HG03280 (cell line): ENCODE measurements around the gene CHPF.

Experiments used
- ATAC-seq: cut with Tn5 transposase; IDR thresholded peaks from one replicate; pipeline ENCODE4 v1.9.1; 2021; ENCODE audit warnings: mild to moderate bottlenecking, moderate library complexity; ENCODE audit not compliant: unreplicated experiment

CHPF gene

DNA sequence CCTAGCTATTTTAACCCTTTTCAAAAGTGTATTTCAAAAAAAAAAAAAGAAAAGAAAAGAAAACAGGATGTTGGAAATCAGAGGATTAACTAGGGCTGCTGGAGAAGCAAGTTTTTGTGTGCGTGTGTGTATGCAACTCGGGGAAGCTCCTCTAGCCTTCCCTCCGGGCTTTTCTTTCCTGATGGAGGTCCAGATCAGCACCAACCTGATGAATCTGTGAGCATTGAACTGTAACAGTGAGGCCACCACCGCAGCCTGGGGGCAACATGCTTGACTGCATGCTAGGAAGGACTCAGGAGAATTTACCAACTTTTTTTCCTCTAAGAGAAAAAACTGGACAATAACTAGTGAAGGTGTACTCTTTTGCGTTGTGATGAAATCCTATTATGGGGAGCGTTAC is 25.4 kb upstream of the CHPF start:
- ATAC-seq = no peak

DNA sequence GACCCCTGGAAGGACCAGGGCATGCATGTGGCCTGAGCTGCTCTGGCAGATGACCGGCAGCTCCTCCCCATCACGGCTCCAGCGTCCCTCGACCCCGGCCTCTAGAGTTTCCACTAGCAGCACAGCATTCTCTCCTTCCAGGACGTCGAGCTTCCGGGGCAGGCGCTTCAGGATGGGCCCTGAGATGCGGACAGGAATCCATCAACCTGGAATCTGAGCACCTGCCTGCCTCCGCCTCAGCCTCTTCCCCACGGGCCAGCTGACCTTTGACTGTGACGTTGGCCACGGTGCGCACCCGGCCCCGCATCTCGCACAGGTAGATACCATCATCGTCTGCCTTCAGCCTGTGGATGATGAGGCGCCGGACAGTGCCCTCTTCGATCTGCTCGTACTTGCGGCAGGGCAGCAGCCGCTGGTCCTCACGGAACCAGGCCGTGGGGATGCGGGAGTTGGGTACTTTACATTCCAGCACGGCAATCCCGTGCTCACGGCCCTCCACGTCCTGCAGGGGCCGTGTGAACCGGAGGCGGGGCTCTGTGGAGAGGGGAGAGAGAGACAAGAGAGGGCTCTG is 24.3 kb upstream of the CHPF start:
- ATAC-seq = no peak

DNA sequence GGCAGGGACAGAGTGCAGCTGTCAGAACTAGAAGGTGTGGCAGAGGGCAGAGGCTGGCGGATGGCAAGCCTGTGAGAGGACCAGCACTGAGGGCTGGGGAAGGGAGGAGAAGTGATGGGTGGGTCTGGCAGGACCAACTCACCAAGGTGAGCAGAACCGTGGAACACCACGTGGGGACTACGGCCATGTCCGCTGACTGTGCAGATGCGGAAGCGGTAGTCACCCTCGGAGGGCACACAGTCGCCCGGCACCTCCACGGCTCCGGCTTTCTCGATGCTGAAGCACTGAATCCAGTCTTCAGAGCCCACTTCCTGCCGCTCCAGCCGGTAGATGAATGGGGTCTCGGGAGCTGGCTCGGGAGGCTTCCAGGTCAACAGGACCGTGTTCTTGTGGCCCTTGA is 23.5 kb upstream of the CHPF start:
- ATAC-seq = no peak

- ATAC-seq = no peak
These were observed 23.0 kb upstream of the CHPF start for GRCh38 chr2:219566640-219567039.

GRCh38 chr2:219565130-219566080 is 21.8 kb upstream of the CHPF start:
- no peak for ATAC-seq

DNA sequence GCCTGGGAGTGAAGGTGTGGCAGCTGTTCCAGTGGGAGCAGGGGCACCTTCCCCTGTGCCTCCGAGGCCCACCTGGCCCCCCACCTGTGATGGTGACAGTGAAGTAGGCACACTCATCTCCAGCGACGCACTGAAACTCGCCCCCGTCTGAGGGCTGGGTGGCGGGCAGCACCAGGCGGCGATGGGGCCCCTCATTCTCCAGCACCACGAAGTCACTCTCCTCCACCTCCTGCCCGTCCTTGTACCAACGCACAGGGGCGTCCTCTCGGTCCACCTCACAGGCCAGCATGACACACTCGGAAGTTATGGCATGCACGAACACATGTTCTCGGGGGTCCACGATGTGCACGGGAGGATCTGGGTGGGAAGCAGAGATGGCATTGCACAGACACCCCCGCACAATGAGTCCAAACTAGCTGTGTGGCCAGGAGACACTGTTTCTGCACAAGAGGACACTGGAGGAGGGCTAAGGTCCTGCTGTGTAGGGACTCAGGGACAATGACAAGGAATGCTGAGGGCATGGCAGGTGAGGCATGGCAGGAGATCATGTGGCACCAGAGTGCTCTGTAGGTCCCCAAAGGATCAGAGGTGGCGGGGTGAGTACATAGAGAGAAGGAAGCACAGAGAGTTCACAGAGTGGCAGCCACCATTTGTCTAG is 19.8 kb upstream of the CHPF start:
- no peak for ATAC-seq

DNA sequence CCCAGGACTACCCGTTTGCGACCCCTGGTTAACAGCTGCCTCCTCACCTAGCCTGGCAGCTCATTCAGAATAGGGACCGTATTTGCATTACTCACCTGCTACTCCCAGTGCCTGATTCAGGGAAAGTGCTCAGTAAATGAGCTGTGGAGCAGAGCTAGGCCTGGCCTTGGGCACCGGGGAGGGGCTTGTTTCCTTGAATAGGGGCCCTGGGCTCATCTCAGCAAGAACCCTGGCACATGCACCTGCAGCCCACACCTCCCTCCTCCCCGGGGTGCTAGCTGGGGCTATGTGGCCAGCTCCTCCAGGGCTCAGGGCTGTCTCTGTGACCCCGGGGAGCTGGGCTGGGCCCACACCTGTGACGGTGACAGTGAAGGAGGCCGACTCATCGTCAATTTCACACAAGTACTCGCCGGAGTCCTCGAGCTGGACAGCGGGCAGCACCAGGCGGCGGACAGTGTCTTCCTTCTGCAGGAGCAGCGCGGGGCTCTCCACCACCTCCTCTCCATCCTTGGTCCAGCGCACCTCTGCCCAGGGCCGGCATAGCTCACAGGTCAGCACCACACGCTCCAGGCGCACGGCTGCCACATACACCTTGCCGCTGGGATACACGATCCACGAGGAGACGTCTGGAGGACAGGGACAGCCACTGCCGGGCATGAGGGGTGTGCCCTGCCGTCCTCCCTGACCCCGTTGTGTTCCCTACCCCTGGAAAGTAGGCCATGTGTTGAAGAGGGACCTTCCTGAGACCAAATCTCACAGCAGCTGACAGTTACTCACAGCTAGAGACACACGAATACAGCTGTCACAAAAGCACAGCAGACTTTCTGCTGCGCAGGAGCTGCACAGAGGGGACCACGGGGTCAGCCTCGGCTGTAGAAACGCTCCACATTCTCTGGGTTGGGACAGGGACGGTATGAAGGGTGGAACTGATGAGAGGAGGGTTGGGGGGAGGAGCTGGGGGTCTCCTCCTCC is 18.7 kb upstream of the CHPF start:
- ATAC-seq = no peak

DNA sequence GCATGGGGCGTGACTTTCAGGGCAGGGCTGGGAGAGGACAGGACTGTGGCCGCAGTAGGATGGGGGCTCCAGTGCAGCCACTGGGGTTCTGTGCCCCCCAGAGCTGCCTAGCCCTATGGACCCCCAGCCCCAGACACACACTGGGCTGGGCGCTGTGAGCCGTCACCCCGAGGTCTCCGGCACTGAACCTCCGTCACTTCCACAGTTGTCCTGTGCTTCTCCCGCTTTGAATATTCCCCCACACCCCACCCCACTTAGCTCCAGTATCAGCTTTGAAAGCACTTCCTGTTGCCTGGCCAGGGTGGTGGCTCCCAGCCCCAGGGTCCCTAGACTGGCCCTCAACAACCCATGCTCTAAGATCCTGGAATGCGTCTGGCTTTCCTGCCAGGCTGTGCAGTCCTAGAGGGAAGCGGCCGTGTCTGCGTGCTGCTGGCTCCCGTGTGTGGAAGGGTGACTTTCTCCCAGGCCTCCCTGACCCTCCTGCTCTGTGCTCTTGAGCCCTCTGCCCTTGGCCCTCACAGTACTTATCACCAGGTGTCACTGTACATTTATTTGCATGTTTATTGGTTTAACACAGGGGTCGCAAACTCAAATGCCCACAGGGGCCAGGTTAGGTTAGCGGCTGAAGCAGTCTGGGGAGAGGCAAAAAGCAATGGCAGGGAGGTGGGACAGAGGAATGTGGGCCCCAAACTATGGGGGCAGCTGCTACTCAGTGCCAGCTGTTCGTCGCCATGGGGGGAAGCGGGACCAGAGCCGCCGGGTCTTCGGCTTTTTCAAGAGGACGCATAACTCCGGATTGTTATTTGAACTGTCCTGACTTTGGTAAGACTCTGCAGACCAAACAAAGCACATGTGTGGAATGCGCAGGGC is 17.8 kb upstream of the CHPF start:
- no peak for ATAC-seq

DNA sequence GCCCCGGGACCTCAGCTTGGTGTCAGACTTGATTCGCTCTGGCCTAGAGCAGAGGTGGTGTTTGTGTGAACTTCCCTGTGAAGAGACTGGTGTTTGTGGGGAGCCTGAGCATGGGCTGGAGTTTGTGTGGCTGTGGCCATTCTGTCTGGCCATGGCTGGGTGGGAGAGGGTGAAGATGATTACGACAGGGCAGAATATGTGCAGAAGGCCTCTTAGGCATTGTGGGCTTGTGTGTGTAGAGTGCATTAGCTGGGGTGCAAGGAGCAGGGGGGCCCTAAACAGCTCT is 17.2 kb upstream of the CHPF start:
- no peak for ATAC-seq

DNA sequence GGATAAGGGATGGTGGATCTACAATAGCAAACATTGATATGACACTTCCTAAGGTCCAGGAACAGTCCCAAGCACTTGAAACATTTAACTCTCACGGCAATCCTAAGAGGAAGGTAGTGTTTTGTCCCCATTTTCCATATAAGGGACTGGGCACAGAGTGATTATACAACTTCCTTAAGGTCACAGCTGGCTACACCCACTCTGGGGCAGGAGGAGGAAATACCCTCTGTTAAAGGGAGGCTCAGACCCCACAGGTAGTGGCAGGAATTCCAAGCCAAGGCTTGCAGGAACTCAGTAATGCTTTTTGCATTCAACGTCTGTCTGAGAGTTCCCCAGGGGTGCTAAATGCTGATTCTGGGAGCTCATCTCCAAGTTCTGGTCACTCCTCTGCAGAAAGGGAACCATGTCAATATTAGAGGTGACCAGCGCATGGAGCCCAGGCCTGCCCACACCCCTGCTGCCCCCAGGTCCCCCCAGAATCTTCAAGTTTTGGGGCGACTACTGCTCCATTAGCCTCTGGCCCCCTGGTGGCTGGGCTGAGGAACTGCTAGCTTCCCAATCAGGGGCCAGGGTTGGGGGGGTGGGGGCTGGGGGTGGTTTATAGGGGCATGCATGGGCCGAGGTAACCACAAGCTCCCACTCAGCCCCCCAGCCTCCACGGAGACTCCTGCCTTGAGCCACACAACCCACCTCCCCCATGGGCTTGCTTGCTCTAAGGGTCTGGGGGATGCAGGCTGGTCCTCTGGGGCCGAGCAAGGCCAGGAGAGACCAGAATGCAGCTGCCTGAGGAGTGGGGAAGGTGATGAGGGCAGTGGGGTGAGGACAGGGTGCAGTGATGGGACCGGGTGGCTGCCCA is 16.7 kb upstream of the CHPF start:
- ATAC-seq = no peak

- no peak for ATAC-seq
These were observed 15.7 kb upstream of the CHPF start for GRCh38 chr2:219559156-219559915.

DNA sequence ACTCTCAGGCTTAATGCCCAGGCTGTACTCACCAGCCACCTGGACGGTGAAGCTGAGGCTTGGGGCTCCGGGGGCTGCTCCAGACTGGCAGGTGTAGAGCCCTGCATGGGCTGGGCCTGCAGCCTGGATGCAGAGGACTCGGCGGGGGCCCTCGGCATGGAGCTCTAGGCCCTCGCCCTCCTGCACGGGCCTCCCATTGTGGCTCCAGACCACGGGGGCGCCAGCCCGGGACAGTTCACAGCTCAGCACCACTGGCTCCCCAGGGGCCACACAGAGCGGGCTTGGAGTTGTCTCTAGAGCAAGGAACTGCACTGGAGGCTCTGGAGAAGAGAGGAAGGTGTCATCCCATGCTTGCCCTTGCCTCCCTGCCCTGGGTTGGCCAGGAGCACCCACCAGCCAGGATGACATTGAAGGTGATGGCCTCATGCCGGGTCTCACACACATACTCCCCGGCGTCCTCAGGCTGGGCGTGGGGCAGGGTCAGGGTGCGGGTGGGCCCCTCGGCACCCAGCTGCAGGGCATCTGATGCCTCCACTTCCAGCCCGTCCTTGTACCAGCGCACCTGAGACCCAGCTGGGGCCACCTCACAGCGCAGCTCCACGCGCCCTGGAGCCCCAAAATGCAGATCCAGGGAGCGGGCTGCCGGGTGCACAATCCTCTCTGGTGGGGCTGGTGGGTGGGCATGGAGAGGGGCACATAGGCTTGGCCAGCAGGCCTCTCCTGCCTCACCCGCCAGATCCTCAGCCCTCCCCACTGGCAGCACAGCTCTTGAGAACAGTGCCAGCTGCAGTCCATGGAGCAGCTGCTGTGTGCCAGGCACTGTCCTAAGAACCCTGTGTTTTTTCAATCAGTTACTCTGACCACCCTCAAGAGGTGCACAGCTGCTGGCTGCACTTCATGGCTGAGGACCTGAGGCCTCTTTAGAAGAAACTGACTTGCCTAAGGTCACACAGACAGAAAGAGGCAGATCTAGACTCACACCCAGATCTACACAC is 14.5 kb upstream of the CHPF start:
- ATAC-seq = no peak

- ATAC-seq = no peak
These were observed 13.7 kb upstream of the CHPF start for GRCh38 chr2:219557320-219557719.

GRCh38 chr2:219556413-219556812 is 12.8 kb upstream of the CHPF start:
- no peak for ATAC-seq

GRCh38 chr2:219555956-219556355 is 12.3 kb upstream of the CHPF start:
- ATAC-seq = no peak

DNA sequence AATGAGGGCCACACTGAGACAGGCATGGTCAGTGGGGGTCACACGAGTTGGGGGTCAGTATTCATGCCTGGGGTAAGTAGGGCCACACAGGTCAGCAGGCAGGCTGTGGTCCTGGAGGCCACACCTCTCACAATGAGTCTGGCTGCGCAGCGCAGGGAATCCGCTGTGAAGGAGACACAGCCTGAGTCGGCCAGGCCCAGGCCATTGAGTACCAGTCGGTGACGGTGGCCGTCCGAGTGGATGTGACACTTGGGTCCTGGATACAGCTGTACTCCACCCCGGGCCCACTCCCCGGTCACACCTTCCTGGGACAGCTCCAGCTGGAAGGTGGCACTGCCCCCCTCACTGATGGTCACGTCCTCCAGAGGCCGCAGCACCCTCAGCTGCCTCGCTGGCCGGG is 10.7 kb upstream of the CHPF start:
- no peak for ATAC-seq

- ATAC-seq = no peak
These were observed 9.9 kb upstream of the CHPF start for GRCh38 chr2:219553463-219553963.
